T-cell (primary cell): ENCODE data around the gene GUSB. TPM values are rescaled to one million over a fixed set of nuclear protein-coding genes. Genes with fewer than 3 reads are reported as not detected.
"Not testable (repeated sequence)": the region's sequence is repeated elsewhere in the genome, so short reads cannot be mapped to it uniquely, and the experiment has no call there.

Experiments used
- ATAC-seq, 4 experiments: fragments of 200-7000 bp in 3 of 4; fragments of 150-1000 bp in 1 of 4; cut with Tn5 transposase; replicated peaks in 1 of 4; 1 replicate in 3 of 4; 2 replicates in 1 of 4; pipeline ENCODE4 v1.10.0; 2021; ENCODE audit warnings: moderate library complexity in 3 of 4, mild to moderate bottlenecking in 2 of 4, moderate number of reproducible peaks in 1 of 4
- CTCF ChIA-PET, 2 donors: fragments of 300-600 bp; sonication (Branson Sonifier 250); formaldehyde crosslinking; loops; one replicate each; lab custom pipeline; 2022; ENCODE audit warnings: antibody characterized with exemption in 2 of 2; lab: Charles Lee
- POLR2A ChIA-PET, 2 donors: fragments of 300-600 bp; sonication (Branson Sonifier 250); formaldehyde crosslinking; loops; one replicate each; lab custom pipeline; 2022; ENCODE audit warnings: antibody characterized with exemption in 2 of 2; lab: Charles Lee
- DNase-seq, 35 experiments: peaks; one replicate each; pipeline versions ENCODE4 v3.0.0 to v3.0.0-alpha.2; 2013 to 2023
- H3K27ac ChIP-seq: one replicate; pipeline ENCODE4 v1.5.1; 2013; ENCODE audit warnings: low read length
- H3K27me3 ChIP-seq, 2 experiments: replicated peaks in 1 of 2; 1 replicate in 1 of 2; 2 replicates in 1 of 2; pipeline versions ENCODE4 v1.6.1 to v1.7.0; 2013; ENCODE audit warnings: low read length in 1 of 2, mixed read lengths in 1 of 2; ENCODE audit not compliant: control insufficient read depth in 2 of 2, insufficient read depth in 2 of 2; ENCODE audit errors: extremely low read depth in 1 of 2
- H3K36me3 ChIP-seq, 2 donors: 1 replicate in 1 of 2; 2 replicates in 1 of 2; pipeline versions ENCODE4 v1.6.1 to v1.7.0; 2013; ENCODE audit warnings: low read length in 1 of 2; ENCODE audit not compliant: control insufficient read depth in 2 of 2, insufficient read depth in 1 of 2; ENCODE audit errors: extremely low read depth in 1 of 2
- H3K4me1 ChIP-seq, 2 experiments: 1 replicate in 1 of 2; 2 replicates in 1 of 2; pipeline versions ENCODE4 v1.6.1 to v1.7.0; 2013; ENCODE audit warnings: low read length in 2 of 2, mixed read lengths in 1 of 2; ENCODE audit not compliant: insufficient read depth in 2 of 2, control insufficient read depth in 1 of 2; ENCODE audit errors: extremely low read depth in 1 of 2
- H3K4me3 ChIP-seq, 2 donors: 1 replicate in 1 of 2; 2 replicates in 1 of 2; pipeline versions ENCODE4 v1.5.1 to v1.7.0; 2013; ENCODE audit warnings: mild to moderate bottlenecking in 2 of 2, low read length in 1 of 2, moderate library complexity in 1 of 2; ENCODE audit not compliant: control insufficient read depth in 1 of 2; ENCODE audit errors: extremely low read depth in 1 of 2
- H3K9me3 ChIP-seq: 2 replicates; pipeline ENCODE4 v1.7.0; 2013
- H3K27ac Mint-ChIP-seq, 2 donors: one replicate each; pipeline ENCODE4 v1.8.0; 2020 to 2021; ENCODE audit warnings: mild to moderate bottlenecking in 2 of 2, mixed read lengths in 2 of 2
- H3K27me3 Mint-ChIP-seq, 2 donors: one replicate each; pipeline ENCODE4 v1.8.0; 2021 to 2022; ENCODE audit warnings: mixed read lengths in 2 of 2
- H3K36me3 Mint-ChIP-seq: one replicate; pipeline ENCODE4 v1.8.0; 2021; ENCODE audit warnings: mixed read lengths
- H3K4me1 Mint-ChIP-seq, 3 donors: one replicate each; pipeline ENCODE4 v1.8.0; 2020 to 2022; ENCODE audit warnings: mixed read lengths in 3 of 3, mild to moderate bottlenecking in 1 of 3
- H3K4me3 Mint-ChIP-seq, 3 donors: one replicate each; pipeline ENCODE4 v1.8.0; 2020 to 2022; ENCODE audit warnings: mild to moderate bottlenecking in 3 of 3, mixed read lengths in 3 of 3, moderate library complexity in 3 of 3
- H3K9me3 Mint-ChIP-seq, 3 donors: one replicate each; pipeline ENCODE4 v1.8.0; 2020 to 2022; ENCODE audit warnings: mixed read lengths in 3 of 3
- WGBS: methylation state at CpG from one replicate; pipeline ENCODE4 v1.1.5; 2013; ENCODE audit warnings: missing lambda C conversion rate; ENCODE audit not compliant: insufficient coverage; 5-methylcytosine and 5-hydroxymethylcytosine counted together
- total RNA-seq, 35 experiments: library from RNA in 6 of 35; stranded (reverse) in 6 of 35; fragments of 120-200 nt in 1 of 35; gene quantifications; one replicate each; pipeline versions ENCODE4 v1.2.1 to v1.2.4 and lab custom pipeline; 2013 to 2026

GUSB gene
- total RNA-seq, 5 donors from 2014 or later (not counting 1 experiment from before 2014, with no cell fraction given), result 35.3 to 56.7 (median 52.3) TPM

- H3K4me1 ChIP-seq, result no peaks in the 10 kb centered on the region
- no peaks in the 10 kb centered on the region for H3K4me1 Mint-ChIP-seq
- H3K27me3 ChIP-seq, result no peaks in the 10 kb centered on the region
- H3K36me3 ChIP-seq, result peaks cover 46 to 85% of the 10 kb centered on the region in 2 donors
- no peaks in the 10 kb centered on the region for H3K9me3 ChIP-seq
- H3K4me3 Mint-ChIP-seq, result no peak overlapping the region
- no peak overlapping the region for H3K4me3 ChIP-seq
- H3K27ac Mint-ChIP-seq, result no peak overlapping the region
- no peaks in the 10 kb centered on the region for H3K9me3 Mint-ChIP-seq
- CTCF ChIA-PET, result no interaction called here
- peaks cover 44% of the 10 kb centered on the region for H3K36me3 Mint-ChIP-seq
- 89% methylated on average over 8 of the region's 8 CpGs for WGBS
- POLR2A ChIA-PET, result interaction anchor here in 1 of 2 donors (0.7 kb wide), 1 partner anchor 13 kb away, joined by 11 read pairs; no protein-coding TSS in a partner anchor
- H3K27me3 Mint-ChIP-seq, result no peaks in the 10 kb centered on the region
- no peak overlapping the region for H3K27ac ChIP-seq
- ATAC-seq (no peak), DNase-seq (no peak)
These were observed 11.0 kb downstream of the GUSB start for GRCh38 chr7:65971021-65971420.

DNA sequence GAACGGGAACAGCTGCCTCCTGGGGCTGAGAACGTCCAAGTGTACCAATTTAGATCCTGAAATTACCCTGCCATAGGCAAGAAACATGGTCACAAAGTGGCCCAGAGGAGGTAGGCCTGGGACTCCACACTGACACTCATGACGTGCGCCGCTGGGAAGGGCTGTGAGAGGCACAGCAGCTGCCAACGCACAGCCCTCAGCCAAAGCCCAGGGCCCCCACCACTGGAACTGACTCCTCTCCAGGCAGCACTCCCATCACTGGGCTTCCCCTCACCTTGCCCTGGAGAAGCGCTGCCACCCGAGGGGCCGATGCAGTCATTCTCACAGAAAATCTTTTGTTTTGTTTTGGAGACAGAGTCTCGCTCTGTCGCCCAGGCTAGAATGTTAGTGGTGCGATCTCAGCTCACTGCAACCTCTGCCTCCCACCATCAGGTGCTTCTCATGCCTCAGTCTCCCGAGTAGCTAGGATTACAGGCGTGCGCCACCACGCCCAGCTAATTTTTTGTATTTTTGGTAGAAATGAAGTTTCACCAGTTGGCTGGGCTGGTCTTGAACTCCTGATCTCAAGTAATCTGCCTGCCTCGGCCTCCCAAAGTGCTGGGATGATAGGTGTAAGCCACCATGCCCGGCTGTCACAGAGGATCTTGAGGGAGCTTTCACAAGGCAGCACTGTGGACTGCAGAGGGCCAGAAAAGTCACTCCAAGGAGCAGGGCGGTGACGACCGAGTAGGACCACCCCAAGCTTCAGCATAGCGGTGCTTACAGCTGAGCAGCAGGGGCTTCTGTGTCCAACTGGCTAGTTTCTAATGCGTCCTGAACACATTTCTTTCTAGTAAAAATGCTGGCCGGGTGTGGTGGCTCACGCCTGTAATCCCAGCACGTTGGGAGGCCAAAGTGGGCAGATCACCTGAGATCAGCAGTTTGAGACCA lies 13.5 kb downstream of the GUSB start:
- Mint-ChIP-seq H3K4me1 (no peaks in the 10 kb centered on the region), H3K9me3 (no peaks in the 10 kb centered on the region), H3K27me3 (no peaks in the 10 kb centered on the region), H3K4me3 (no peak overlapping the region), H3K36me3 (peaks cover 44% of the 10 kb centered on the region), H3K27ac (no peak overlapping the region)
- no peaks in the 10 kb centered on the region for H3K4me1 ChIP-seq
- ChIA-PET POLR2A (no interaction called here), CTCF (interaction anchor here in 1 of 2 donors (0.7 kb wide), 1 partner anchor 12 kb away, joined by 3 read pairs; no protein-coding TSS in a partner anchor)
- ATAC-seq (no peak), DNase-seq (no peak)
- no peaks in the 10 kb centered on the region for H3K27me3 ChIP-seq
- WGBS, result 98% methylated on average over 17 of the region's 26 CpGs
- no peaks in the 10 kb centered on the region for H3K9me3 ChIP-seq
- H3K36me3 ChIP-seq, result peaks cover 46 to 89% of the 10 kb centered on the region in 2 donors
- H3K27ac ChIP-seq, result no peak overlapping the region
- no peak overlapping the region for H3K4me3 ChIP-seq

- no peak overlapping the region for H3K4me3 Mint-ChIP-seq
- Histone ChIP-seq H3K27me3 (no peaks in the 10 kb centered on the region), H3K36me3 (peaks cover 45 to 87% of the 10 kb centered on the region in 2 donors), H3K4me3 (no peak overlapping the region), H3K27ac (no peak overlapping the region), H3K4me1 (no peaks in the 10 kb centered on the region), H3K9me3 (no peaks in the 10 kb centered on the region)
- ATAC-seq (no peak), DNase-seq (no peak)
- ChIA-PET CTCF (no interaction called here), POLR2A (no interaction called here)
- H3K27ac Mint-ChIP-seq, result no peak overlapping the region
- peaks cover 47% of the 10 kb centered on the region for H3K36me3 Mint-ChIP-seq
- no peaks in the 10 kb centered on the region for H3K27me3 Mint-ChIP-seq
- no peaks in the 10 kb centered on the region for H3K4me1 Mint-ChIP-seq
- no peaks in the 10 kb centered on the region for H3K9me3 Mint-ChIP-seq
- 96% methylated on average over 16 of the region's 17 CpGs for WGBS
These were observed 14.5 kb downstream of the GUSB start for GRCh38 chr7:65967361-65968155.

DNA sequence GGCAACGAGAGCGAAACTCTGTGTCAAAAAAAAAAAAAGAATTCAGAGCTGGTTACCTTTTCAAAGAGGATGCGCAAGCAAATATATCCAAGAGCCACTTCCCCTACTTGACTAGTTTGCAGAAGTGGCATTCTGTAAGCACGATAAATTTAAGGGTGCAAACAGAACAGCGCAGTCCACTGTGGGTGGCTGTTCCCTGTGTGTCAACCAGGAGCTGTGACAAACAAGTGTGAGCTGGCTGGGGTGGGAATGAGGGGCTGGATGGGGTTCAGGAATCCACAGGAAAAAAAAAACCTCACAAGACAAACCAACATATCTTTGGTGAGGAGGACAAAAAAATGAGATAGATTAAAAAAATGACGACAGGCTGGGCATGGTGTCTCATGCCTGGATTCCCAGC lies 15.9 kb downstream of the GUSB start:
- Histone ChIP-seq H3K27me3 (no peaks in the 10 kb centered on the region), H3K4me1 (no peaks in the 10 kb centered on the region), H3K36me3 (peaks cover 38 to 86% of the 10 kb centered on the region in 2 donors), H3K4me3 (no peak overlapping the region), H3K27ac (no peak overlapping the region), H3K9me3 (no peaks in the 10 kb centered on the region)
- DNase-seq (no peak), ATAC-seq (no peak)
- H3K9me3 Mint-ChIP-seq, result no peaks in the 10 kb centered on the region
- H3K36me3 Mint-ChIP-seq, result peaks cover 43% of the 10 kb centered on the region
- H3K4me1 Mint-ChIP-seq, result no peaks in the 10 kb centered on the region
- WGBS, result 100% methylated on average over 1 of the region's 6 CpGs
- POLR2A ChIA-PET, result no interaction called here
- H3K27me3 Mint-ChIP-seq, result no peaks in the 10 kb centered on the region
- CTCF ChIA-PET, result no interaction called here
- H3K4me3 Mint-ChIP-seq, result no peak overlapping the region
- no peak overlapping the region for H3K27ac Mint-ChIP-seq

DNA sequence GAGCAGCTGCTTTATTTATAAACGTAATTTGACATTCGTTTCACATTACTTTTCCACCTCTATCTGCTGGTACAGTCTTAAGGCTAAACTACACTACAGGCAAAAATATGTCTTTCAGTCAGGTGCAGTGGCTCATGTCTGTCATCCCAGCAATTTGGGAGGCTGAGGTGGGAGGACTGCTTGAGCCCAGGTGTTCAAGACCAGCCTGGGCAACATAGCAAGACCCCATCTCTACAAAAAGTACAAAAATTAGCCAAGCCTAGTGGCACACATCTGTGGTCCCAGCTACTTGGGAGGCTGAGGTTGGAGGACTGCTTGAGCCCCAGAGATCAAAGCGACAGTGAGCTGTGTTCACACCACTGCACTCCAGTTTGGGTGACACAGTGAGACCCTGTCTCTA lies 17.3 kb downstream of the GUSB start:
- DNase-seq, H3K4me3 ChIP-seq, ATAC-seq, H3K9me3 ChIP-seq, H3K27ac Mint-ChIP-seq, POLR2A ChIA-PET, H3K9me3 Mint-ChIP-seq, H3K4me1 Mint-ChIP-seq, H3K4me3 Mint-ChIP-seq, CTCF ChIA-PET, H3K27me3 Mint-ChIP-seq, H3K27me3 ChIP-seq, H3K4me1 ChIP-seq, H3K27ac ChIP-seq: not testable (repeated sequence)
- peaks cover 31 to 89% of the 10 kb centered on the region in 2 donors for H3K36me3 ChIP-seq
- WGBS, result no CpG with 5 or more reads among the region's 3 CpGs
- H3K36me3 Mint-ChIP-seq, result peaks cover 46% of the 10 kb centered on the region

DNA sequence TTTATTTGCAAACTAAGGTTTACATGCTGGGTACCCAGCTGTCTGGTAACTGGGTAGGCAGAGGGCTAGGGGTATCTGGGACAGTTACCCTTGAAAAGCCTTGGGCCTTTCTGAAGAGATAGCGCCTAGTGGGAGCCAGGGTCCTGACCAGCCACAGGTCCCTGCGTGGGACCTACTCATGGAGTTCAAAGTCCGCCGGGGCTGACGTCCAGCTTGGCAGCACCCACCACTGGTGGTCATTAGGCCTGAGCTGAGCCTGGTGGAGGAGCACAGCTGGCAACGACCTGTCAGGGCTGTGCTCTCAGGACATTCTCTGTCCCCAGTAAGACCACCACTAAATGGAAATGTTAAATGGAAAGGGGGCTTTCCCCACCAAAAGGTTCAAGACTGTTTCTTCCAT lies 20.0 kb downstream of the GUSB start:
- H3K36me3 Mint-ChIP-seq, result peaks cover 38% of the 10 kb centered on the region
- H3K4me1 Mint-ChIP-seq, result no peaks in the 10 kb centered on the region
- H3K9me3 Mint-ChIP-seq, result no peaks in the 10 kb centered on the region
- no peaks in the 10 kb centered on the region for H3K27me3 Mint-ChIP-seq
- ATAC-seq (no peak), DNase-seq (no peak)
- no peak overlapping the region for H3K27ac Mint-ChIP-seq
- H3K4me3 Mint-ChIP-seq, result no peak overlapping the region
- Histone ChIP-seq H3K36me3 (peaks cover 15 to 66% of the 10 kb centered on the region in 2 donors), H3K27me3 (no peaks in the 10 kb centered on the region), H3K27ac (no peak overlapping the region), H3K4me1 (no peaks in the 10 kb centered on the region), H3K9me3 (no peaks in the 10 kb centered on the region), H3K4me3 (no peak overlapping the region)
- WGBS, result 99% methylated on average over 5 of the region's 6 CpGs
- ChIA-PET POLR2A (no interaction called here), CTCF (no interaction called here)
